ENCODE results near the gene PCDH1. TPM values are rescaled to one million over a fixed set of nuclear protein-coding genes. Genes with fewer than 3 reads are reported as not detected.

Gene PCDH1
- total and polyA plus RNA-seq, 2 of the 8 experiments (the other 6 are each of a cell fraction or from before 2014, with no cell fraction given) = 101 to 102 TPM

- Histone ChIP-seq H2AFZ (ENCODE audit: low read length) (no peak overlapping the region), H2BK20ac (ENCODE audit: low read length) (peak overlapping the region; percentile 83), H3K56ac (replicated peaks; ENCODE audit: insufficient read length, low read depth, low read length) (no peak overlapping the region), H3K23ac (ENCODE audit: insufficient read length) (no peak overlapping the region), H3K9ac (replicated peaks in 1 of 4; ENCODE audit: extremely low read depth in 1 of 4, low read depth in 3 of 4, low read length in 3 of 4) (no peak overlapping the region; a peak in 1 of 7 replicates), H3K18ac (ENCODE audit: extremely low read depth, low read length) (peak overlapping the region; percentile 72), H3K4me3 (ENCODE audit: extremely low read depth in 1 of 4, insufficient read depth in 2 of 4, low read depth in 3 of 4, low read length in 4 of 4) (no peak overlapping the region), H3K4me2 (ENCODE audit: insufficient read depth in 1 of 2, low read depth in 2 of 2, low read length in 2 of 2) (peak overlapping the region in 1 of 2 experiments; percentile 61; a peak in 2 of 4 replicates), H2BK120ac (replicated peaks; ENCODE audit: low read depth, low read length) (peak overlapping the region; percentile 85), H2BK5ac (ENCODE audit: low read depth, low read length) (peak overlapping the region; percentile 67; the same call in 1 of the 2 replicates), H4K8ac (ENCODE audit: extremely low read depth, insufficient read depth, low read length) (no peak overlapping the region), H4K91ac (replicated peaks; ENCODE audit: insufficient read length, low read length) (peak overlapping the region; percentile 81), H2AK5ac (ENCODE audit: low read depth, low read length) (peak overlapping the region; percentile 76), H2BK12ac (ENCODE audit: low read depth, low read length) (peak overlapping the region; percentile 93), H4K20me1 (replicated peaks in 1 of 2; ENCODE audit: control insufficient read depth in 1 of 2, insufficient read depth in 2 of 2, low read length in 2 of 2) (no peaks in the 10 kb centered on the region), H3K79me1 (ENCODE audit: low read depth, low read length) (no peaks in the 10 kb centered on the region), H3K4ac (replicated peaks; ENCODE audit: insufficient read length, low read depth, low read length) (peak overlapping the region; percentile 24), H4K5ac (ENCODE audit: insufficient read length, low read depth, low read length) (no peak overlapping the region), H3K23me2 (ENCODE audit: low read depth, low read length) (peaks cover 10% of the 10 kb centered on the region), H3K4me1 (replicated peaks in 1 of 4; ENCODE audit: control insufficient read depth in 3 of 4, insufficient read depth in 4 of 4, low read length in 3 of 4) (peaks cover 35 to 45% (median 39%) of the 10 kb centered on the region in 4 experiments), H2BK15ac (ENCODE audit: low read length) (peak overlapping the region; percentile 3; the same call in 1 of the 2 replicates), H3K79me2 (ENCODE audit: control insufficient read depth in 1 of 2, insufficient read depth in 2 of 2, low read length in 2 of 2) (no peaks in the 10 kb centered on the region), H3K36me3 (ENCODE audit: control insufficient read depth in 2 of 4, insufficient read depth in 4 of 4, low read length in 3 of 4) (no peaks in the 10 kb centered on the region), H3K14ac (ENCODE audit: insufficient read length) (no peak overlapping the region), H3K27ac (ENCODE audit: low read depth, low read length) (no peak overlapping the region), H3K27me3 (replicated peaks in 1 of 4; ENCODE audit: control insufficient read depth in 3 of 4, extremely low read depth in 1 of 4, insufficient read depth in 3 of 4, low read length in 3 of 4) (no peaks in the 10 kb centered on the region; a peak in 1 of 7 replicates), H3K9me3 (ENCODE audit: insufficient read depth in 2 of 2, low read depth in 1 of 2, low read length in 1 of 2) (no peaks in the 10 kb centered on the region)
- POLR2A ChIA-PET (ENCODE audit: partially characterized antibody) = interaction anchor here (1.1 to 14.8 kb wide), 13 partner anchors 11 to 123 kb away, joined by 3 to 160 read pairs (median 8); partner anchors contain the start of gene PCDH1
- TF ChIP-seq POLR2AphosphoS5 (IDR thresholded peaks at IDR 0.05; ENCODE audit: low read depth, low read length) (peak; percentile 44; the same call in 1 of the 2 replicates), NRF1 (IDR thresholded peaks at IDR 0.05; ENCODE audit: low read depth, low read length) (no peak)
- DNase-seq (ENCODE audit: low read depth in 1 of 2, low spot score in 2 of 2) = no peak
- FAIRE-seq = no peak
- CTCF ChIA-PET (ENCODE audit: partially characterized antibody) = interaction anchor here (0.9 to 20.5 kb wide), 30 partner anchors 11 to 154 kb away, joined by 3 to 345 read pairs (median 12); partner anchors contain the start of genes PCDH1 and RNF14
These were observed 63.0 kb downstream of the PCDH1 start for GRCh38 chr5:141815051-141815795.

All from H1 (cell line).